OCI-LY3 (cell line): ENCODE data around the gene UBTD1.
"Not testable (repeated sequence)": the region's sequence is repeated elsewhere in the genome, so short reads cannot be mapped to it uniquely, and the experiment has no call there.

Source experiments
- CTCF ChIP-seq: fragments of 200-600, 300-600 bp; sonication (generic); IDR thresholded peaks from 2 replicates; pipeline ENCODE4 v1.5.1; 2014; ENCODE audit warnings: antibody characterized with exemption, low read length, low read depth
- EZH2phosphoT487 ChIP-seq: fragments of 200-600 bp; shearing (Covaris generic); IDR thresholded peaks from 2 replicates; pipeline ENCODE4 v1.6.1; 2018; ENCODE audit warnings: antibody characterized with exemption, mixed run types, low read depth

GRCh38 chr10:97554336-97554735 is 55.6 kb downstream of the UBTD1 start:
- not testable (repeated sequence) for TF ChIP-seq CTCF, EZH2phosphoT487
